ENCODE data around the gene SYNPO2.
A peak's percentile ranks its signal among the peaks of the same experiment; 100 is the strongest.
"Not testable (repeated sequence)": the region's sequence is repeated elsewhere in the genome, so short reads cannot be mapped to it uniquely, and the experiment has no call there.

The SYNPO2 gene, protein sequence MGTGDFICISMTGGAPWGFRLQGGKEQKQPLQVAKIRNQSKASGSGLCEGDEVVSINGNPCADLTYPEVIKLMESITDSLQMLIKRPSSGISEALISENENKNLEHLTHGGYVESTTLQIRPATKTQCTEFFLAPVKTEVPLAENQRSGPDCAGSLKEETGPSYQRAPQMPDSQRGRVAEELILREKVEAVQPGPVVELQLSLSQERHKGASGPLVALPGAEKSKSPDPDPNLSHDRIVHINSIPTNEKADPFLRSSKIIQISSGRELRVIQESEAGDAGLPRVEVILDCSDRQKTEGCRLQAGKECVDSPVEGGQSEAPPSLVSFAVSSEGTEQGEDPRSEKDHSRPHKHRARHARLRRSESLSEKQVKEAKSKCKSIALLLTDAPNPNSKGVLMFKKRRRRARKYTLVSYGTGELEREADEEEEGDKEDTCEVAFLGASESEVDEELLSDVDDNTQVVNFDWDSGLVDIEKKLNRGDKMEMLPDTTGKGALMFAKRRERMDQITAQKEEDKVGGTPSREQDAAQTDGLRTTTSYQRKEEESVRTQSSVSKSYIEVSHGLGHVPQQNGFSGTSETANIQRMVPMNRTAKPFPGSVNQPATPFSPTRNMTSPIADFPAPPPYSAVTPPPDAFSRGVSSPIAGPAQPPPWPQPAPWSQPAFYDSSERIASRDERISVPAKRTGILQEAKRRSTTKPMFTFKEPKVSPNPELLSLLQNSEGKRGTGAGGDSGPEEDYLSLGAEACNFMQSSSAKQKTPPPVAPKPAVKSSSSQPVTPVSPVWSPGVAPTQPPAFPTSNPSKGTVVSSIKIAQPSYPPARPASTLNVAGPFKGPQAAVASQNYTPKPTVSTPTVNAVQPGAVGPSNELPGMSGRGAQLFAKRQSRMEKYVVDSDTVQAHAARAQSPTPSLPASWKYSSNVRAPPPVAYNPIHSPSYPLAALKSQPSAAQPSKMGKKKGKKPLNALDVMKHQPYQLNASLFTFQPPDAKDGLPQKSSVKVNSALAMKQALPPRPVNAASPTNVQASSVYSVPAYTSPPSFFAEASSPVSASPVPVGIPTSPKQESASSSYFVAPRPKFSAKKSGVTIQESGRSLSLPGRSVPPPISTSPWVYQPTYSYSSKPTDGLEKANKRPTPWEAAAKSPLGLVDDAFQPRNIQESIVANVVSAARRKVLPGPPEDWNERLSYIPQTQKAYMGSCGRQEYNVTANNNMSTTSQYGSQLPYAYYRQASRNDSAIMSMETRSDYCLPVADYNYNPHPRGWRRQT

DNA sequence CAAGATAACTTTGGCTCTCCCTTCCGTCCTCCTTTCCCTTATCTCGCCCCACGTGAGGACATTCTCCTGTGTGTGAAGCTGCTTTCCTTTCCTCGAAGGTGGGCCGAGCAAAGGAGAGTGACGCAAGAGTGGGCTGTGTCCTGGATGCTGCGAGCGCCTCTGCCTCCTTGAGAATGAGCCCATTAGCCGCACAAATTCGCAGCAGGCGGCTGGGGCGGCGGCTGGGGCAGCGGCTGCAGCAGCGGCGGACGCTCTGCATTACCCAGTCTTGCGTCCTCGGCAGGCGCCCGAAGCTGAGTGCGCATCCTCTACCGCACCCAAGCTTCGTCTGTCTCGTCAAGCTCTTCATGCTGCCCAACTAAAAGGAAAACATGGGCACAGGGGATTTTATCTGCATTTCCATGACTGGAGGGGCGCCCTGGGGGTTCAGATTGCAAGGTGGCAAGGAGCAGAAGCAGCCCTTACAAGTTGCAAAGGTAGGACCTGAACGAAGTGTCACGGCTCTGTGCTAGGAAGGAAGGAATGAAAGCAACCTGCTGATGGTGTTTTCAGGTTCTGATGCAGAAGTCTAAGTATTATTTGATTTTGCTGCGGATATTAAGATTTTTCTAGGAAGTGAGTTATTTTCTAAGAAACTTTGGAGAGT lies at the start of gene SYNPO2:
SYNPO2 (plus strand) TSS at position 189 of the 646 bp plus-strand sequence; CDS start at position 372, 183 bp downstream.
- DNase-seq: peak; percentile 27

DNA sequence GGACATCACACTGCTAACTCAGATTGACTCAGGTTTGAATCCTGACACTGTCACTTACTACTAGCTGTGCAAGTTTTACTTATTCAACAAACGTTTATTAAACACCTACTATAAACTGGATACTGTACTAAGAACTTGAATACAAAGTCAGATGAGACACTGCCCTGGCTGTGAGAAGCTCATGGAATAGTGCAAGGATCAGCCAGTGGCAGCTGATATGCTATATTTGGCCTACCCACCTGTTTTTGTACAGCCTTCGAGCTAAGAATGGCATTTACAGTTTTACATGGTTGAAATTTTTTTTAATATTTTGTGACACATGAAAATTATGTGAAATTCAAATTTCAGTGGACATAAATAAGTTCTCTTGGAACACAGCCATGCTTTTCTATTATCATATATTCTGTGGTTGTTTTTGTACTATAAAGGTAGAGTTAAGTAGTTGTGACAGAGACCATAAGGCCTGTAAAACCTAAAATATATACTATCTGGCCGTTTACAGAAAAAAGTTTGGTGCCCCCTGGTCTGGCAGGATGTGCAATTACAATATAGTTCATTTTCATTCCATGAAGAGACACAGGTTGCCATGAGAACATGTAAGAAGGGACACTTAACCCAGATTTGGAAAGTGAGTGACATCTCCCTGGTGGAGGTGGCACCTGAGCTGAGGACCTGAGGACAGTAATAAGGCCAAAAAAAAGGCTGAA lies 49.3 kb upstream of the SYNPO2 start:
- no peak for DNase-seq

DNA sequence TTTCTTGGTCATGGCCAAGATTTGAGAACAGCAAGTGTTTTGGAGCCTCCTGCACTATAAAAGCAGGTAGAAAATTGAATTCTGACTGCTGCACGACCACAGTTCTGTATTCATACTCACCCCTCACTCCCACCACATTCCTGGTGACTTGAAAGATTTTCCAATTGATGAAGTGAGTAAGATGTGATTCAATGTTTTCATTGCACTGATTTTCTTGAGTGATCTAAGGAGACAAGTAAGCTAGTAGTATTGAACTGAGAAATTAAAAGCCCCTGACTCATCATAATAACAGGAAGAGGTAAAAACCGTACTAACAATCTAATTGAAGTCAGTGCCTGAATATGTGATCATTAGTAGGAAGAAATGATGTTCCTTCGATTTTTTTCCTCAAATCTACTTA lies 46.6 kb upstream of the SYNPO2 start:
- DNase-seq: no peak

DNA sequence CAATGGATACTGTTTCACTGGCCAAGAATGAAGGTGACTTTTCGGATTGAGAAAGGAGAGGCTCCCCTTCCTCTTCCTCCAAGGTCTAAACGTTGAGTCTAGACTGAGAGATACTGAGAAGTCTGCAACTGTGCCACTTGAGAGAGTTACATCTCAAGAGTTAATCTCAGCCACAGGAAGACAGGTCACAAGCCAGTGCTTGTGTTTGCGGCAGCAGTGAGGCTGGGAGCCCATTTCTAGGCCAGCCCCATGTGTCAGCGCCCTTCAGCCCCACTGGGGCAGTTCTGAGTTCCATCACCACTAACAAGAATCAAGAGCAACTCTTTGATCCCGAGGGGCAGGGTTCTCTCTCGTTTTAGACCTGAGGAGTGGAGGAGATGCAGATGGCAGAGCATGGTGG lies 45.4 kb upstream of the SYNPO2 start:
- no peak for DNase-seq

DNA sequence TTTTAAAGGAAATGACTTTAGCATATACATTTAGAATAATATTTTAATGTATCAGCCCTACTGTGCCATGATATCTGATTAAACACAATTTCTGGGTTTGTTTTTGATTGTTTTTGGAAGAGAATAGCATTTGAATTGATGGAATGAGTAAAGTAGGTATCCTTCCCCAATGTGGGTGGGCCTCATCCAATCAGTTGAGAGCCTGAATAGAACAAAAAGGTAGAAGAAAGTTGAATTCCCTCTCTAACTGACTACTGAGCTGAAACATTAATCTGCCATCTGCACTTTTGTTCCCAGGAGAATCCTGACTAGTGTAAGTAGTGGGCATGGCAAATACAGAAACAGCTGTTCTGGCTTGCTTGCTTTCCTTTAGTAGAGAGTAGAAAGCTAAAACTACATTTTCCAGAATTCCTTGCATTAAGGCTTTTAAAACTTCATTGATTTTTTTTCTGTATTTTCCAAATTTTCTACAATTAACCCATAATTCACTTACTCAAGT lies 43.1 kb upstream of the SYNPO2 start:
- no peak for DNase-seq

DNA sequence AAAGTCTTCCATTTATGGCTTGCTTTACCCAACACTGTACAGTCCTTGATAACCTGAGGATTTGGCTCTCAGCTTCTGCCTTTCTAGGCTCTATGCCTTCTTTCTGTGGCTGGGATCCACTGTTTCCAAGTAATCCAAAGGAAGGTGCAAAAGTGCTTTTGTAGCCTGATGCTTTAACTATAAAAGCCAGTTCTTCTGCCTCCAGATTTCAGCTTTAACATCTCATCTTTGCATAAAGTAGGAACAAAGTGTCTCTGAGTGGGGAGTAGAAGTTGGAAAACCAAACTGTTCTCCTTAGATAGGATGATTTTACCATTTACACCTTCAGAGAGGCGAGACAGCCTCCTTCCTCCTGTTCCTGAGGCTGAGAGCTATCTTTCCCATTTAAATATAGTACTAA lies 41.7 kb upstream of the SYNPO2 start:
- no peak for DNase-seq

DNA sequence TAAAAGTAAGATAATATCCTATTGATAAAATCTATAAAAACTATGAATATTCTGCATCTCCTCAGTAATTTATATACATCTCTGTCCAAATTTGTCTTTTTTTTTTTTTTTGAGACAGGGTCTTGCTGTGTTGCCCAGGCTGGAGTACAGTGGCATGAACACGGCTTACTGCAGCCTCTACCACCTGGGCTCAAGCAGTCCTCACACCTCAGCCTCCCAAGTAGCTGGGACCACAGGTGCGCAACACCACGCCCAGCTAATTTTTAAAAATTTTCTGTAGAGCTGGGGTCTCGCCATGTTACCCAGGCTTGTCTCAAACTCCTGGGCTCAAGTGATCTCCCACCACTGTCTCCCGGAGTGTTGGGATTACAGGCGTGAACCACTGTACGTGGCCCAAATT lies 40.4 kb upstream of the SYNPO2 start:
- DNase-seq: no peak

DNA sequence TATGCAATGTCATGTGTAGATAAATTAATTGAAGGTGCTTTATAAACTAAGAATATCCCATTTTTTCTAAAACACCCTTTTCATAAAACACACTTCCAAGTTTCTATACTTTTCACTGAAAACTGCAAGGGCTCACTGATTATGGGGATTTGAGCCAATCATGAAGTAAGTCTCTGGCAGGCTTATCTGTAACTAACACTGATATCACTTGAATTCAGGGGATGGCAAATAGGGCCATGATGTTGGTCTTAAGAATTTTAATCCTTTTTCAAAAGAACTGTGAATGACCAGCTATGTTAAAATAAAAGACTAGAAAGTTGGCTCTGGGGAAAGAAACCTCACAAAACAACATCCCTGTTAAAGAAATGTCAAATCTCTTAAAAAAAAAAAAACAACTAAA lies 39.8 kb upstream of the SYNPO2 start:
- no peak for DNase-seq

DNA sequence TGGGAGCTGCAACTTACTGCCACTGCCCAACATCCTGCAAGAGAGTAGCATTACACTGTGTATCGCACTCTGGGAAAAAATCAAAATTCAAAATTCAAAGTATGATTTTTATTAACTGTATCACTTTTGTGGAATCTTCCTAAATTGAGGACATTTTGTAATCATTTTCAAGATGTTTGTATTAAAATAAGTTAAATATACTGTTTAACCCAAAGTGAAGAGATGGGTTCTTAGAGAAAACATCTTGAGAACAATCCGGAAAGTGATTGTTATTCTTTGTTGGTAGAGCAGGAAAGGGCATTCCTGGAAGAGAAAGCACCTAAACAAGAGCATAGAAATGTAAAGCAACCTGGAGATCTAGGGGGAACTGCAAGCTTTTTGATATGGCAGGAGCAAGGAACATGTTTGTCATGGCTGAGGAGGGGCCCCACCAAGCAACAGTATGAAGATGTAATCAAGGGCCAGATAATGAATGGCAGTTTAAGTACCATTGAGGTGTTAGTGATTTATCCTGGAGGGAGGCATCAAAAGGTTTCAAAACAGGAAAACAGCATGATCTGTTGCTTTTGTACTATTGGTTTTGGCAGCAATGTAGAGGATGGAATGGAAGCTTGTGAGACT lies 38.7 kb upstream of the SYNPO2 start:
- DNase-seq: no peak

DNA sequence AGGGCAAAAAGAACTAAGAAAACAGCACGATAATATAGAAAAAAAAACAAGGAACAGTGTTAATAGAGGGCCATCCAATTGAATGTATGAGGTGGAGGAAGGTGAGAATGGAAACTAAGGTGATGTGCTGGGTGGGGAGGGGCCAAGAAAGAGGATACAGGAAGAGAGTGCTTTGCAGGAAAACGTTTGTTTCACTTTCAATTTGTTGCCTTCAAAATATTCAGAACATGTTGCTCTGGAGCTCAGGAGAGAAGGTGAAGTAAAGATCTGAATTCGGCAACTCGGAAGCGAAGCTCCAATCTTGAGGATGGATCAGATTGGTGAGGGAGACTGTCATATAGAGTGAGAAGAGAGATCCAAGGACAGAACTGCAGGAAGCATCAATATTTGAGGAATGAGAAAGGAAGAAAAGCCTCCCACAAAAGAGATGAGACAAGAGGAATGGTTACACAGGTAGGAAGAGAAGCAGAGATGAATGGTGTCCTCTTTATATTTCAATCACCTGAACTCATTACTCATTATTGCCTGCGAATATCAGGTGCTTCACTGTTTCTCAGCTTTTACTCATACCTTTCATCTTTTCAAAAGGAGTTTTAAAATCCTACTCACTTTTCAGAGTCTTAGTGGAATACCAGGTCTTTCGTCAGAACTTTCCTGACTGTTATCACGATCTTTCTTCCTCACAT lies 38.0 kb upstream of the SYNPO2 start:
- DNase-seq: no peak

DNA sequence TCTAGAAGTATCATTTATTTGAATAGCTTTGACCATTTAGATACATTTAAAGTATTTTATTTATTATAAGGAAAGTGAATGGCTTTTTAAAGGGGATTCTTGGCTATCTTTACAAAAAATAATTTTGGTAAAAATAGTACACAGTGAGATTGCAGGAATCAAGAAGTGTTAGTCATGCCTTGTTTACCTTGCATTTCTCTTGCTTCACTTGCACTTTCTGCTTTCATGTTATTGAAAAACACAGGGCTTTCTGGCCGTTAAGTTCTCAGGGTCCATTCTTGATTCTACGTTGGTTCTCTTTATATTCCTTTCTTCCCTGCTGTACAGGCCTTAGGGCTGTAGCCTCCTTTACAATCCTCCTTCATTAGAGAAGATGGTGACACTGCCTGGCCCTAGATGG lies 30.9 kb upstream of the SYNPO2 start:
- DNase-seq: no peak

DNA sequence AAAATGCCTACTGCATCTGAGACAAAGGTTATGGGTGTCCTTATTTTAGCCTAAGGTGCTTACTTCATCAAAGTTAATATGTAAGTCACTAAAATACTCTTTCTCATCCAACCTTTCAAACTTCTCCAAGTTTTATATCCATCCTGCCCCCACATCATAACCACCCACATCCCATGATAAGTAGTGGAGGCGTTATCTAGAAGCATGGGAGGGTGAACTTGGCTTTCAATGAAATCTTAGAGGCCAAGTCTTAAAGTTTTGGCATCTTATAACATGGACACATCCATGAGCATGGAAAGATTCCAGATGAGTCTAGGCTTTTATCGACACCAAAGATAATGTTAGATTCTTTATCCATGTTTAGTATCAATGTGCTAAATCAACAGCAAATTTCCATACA lies 29.9 kb upstream of the SYNPO2 start:
- no peak for DNase-seq

DNA sequence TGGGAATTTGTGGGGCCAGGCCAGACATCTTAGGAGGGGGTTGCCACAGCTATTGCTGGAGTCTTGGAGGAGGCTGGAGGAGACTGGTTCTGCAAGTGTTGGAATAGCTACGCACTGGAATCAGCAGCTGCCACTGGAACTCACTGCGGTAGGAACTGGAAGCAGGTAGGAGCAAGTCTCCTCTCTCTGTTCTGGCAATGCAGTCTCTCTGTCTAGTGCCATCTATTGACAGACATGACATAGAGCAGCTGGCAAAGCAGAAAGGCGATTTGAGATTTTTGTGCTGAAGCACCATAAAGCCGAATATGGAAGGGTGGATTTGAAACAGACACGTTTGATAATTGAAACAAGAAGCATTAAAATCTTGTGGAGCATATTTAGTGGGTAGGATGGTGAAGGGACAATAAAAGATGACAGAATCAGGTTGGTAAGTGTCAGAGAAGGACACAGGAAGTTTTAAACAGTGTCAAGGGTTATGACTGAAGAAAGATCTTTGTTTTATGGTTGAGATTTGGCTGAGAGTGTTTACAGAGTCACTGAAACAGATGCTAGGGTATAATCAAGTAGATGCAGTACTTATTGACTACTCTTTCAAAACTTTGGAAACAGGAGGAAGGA lies 23.5 kb upstream of the SYNPO2 start:
- DNase-seq: peak; percentile 17

DNA sequence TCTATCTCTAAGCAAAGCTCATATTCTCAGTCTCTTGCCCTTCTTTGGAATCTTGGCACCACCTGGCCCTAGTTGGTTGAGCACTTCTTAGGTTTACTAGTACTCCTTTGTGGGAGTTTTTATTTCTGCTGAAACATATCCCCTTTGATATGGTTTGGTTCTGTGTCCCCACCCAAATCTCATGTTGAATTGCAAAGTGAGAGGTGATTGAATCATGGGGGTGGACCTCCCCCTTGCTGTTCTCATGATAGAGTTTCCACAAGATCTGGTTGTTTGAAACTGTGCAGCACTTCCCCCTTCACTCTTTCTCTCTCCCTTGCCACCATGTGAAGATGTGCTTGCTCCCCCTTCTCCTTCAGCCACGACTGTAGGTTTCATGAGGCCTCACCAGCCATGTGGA lies 22.2 kb upstream of the SYNPO2 start:
- DNase-seq: no peak

DNA sequence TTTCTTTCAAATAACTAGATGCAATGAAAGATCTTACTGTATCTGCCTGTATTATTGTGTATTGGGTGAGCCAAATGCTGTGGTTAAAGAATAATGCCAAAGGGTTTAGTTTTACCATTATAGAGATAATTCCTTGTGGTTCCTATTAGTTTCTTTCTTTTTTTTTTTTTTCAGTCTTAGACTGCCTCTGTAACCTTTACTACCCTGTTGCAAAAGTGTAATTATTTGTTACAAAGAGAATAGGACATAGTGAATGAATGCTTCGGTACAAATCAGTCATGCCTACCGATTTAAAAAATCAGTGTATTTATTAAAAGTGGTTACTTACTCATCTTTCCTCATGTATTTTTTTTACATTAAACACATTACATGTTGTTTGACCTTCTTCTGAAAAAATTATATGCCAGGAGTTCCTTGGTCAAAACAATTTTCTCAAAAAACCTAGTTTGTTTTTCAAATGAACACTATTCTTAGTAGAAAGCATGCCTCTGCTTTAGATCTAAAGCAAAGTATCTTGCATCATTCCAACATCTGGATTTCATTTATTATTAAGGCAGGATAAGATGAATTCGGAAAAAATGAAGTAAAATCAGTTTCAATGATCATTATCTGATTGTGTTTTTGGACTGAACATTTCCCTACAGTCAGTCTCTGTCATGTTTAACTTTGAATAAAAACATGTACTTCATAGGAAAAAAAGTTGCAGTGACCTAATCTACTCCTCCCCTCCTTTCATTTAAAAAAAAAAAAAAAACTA lies 21.2 kb upstream of the SYNPO2 start:
- DNase-seq: no peak

DNA sequence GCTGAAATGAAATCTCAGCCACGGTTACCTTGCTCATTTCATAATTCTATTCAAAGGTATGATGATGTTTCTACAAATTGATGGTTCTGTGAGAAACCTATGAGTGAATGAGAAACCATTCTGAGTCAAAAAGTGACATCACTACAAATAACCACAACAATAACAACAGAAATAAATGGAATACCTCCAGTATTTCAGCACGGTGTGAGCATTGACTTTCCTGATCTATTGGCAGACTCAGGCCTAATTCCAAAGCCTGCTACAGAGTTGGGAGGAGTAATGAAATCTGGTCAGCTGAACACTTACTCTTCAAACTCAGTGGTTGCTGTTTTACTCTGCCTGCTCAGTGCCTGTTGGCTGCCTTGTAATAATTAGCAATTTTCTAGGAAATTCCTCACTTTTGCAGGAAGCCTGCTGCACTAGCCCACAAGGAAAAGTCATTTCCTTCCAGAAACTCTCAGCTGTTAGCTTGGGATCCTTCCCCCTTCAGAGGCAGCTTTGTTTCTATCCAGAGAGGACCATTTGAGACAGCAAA lies 18.8 kb upstream of the SYNPO2 start:
- DNase-seq: no peak

DNA sequence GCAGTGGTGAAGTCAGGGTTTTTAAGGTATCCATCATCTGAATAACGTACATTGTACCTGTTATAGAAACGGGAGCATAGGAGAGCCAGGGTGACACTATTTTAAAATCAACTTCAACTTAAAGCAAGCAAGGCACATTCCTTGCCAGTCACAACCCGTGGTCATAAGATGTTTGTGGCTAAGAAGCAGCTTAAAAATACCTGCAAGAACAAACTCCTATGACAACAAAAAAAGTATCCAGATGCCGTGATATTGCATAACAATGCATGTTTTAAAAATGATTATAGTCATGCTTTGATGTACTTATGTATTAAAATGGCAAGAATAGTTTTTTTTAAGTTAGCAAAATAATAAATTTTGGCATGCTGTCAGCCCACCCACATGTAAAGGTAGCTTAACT lies 16.5 kb upstream of the SYNPO2 start:
- DNase-seq: no peak

DNA sequence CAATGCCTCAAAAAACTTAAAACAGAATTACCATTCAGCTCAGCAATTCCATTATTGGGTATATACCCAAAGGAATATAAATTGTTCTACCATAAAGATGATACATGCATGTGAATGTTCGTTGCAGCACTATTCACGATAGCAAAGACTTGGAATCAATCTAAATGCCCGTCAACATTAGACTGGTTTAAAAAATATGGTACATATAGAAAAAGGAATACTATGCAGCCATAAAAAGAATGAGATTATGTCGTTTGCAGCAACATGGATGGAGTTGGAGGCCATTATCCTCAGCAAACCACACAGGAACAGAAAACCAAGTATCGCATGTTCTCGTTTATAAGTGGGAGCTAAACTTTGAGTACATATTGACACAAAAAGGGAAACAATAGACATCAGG lies 10.9 kb upstream of the SYNPO2 start:
- DNase-seq: no peak

DNA sequence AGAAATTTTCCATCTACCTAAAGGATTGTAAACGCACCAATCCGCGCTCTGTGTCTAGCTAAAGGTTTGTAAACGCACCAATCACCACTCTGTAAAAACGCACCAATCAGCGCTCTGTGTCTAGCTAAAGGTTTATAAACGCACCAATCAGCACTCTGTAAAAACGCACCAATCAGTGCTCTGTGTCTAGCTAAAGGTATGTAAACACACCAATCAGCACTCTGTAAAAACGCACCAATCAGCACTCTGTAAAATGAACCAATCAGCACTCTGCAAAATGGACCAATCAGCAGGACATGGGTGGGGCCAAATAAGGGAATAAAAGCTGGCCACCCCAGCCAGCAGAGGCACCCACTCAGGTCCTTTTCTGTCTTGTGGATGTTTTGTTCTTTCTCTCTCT lies 10.1 kb upstream of the SYNPO2 start:
- DNase-seq: not testable (repeated sequence)
